NCI-H1092 treated with DMSO at 0.1 percent for 48 hours (cell line): Measurements from ENCODE around the gene USP12.
"Not testable (repeated sequence)": the region's sequence is repeated elsewhere in the genome, so short reads cannot be mapped to it uniquely, and the experiment has no call there.

Source experiments
- DNase-seq: peaks from one replicate; lab custom pipeline; 2025; lab: John Stamatoyannopoulos, UW

Gene USP12

DNA sequence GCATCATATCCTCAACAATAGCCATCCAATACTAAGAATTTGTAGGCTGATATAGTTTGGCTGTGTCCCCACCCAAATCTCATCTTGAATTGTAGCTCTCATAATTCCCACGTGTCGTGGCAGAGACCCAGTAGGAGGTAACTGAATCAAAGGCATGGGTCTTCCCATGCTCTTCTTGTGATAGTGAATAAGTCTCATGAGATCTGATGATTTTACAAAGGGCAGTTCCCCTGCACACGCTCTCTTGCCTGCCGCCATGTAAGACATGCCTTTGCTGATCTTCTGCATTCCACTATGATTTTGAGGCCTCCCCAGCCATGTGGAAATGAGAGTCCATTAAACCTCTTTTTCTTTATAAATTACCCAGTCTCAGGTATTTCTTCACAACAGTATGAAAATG, 48.2 kb downstream of the USP12 start:
- DNase-seq = not testable (repeated sequence)

- DNase-seq = no peak
Observed at GRCh38 chr13:27122036-27122435, 49.6 kb downstream of the USP12 start.

- no peak for DNase-seq
Observed at GRCh38 chr13:27120811-27121210, 50.8 kb downstream of the USP12 start.

- DNase-seq = no peak
Observed at GRCh38 chr13:27120011-27120410, 51.6 kb downstream of the USP12 start.

- DNase-seq = no peak
Observed at GRCh38 chr13:27118428-27119054, 53.1 kb downstream of the USP12 start.

- peak; percentile 49 for DNase-seq
Observed at GRCh38 chr13:27117952-27118351, 53.7 kb downstream of the USP12 start.

DNA sequence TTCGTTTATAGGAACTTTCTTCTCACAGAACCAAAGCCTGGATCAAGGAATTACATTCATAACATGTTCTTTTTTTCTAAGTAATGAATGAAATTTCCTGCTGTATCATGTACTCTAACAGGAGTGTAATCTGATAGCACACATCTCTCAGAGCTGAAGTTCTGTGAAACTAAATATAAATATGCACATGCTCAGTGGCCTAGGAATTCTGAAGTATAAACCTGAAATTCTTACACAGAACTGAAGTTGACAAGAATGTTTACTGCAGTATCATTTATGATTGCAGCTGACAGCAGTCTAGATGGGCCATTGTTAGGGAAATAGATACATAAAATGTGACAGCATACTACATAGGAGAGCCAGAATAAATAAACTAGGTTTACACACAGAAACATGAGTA, 54.5 kb downstream of the USP12 start:
- DNase-seq = no peak

- DNase-seq = no peak
Observed at GRCh38 chr13:27113436-27113835, 58.2 kb downstream of the USP12 start.

GRCh38 chr13:27112006-27112405, 59.6 kb downstream of the USP12 start:
- no peak for DNase-seq

DNA sequence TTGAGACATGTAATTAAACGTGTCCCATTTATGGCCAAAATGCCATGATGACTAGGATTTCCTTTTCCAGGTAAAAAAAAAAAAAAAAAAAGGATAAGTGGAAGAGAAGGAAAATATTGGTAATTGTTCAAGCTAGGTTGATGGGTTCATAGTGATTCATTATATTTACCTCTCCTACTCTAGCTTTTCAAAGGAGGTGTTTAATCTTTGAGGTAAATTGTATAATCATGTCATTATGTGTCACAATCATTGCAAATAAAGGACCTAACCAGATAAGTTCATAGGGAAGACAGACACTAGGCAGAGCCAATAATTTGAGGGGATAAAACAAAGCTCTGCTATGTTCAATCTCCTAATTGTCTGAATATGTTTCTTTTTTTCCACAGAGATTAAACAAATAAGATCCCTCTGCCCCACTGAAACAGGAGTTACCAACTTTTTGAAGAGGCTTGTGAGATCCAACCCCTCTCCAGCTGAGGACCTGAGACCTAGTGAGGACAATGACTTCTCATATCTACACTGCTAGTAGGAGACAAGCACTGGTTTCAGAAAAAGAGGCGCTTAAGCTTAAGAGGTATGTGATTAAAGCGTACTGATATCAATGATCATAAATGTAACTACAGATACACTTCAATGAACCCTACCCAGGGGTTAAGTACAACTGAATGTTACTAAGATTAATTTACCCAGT, 61.4 kb downstream of the USP12 start:
- DNase-seq = no peak

- no peak for DNase-seq
Observed at GRCh38 chr13:27106144-27106543, 65.5 kb downstream of the USP12 start.

- no peak for DNase-seq
Observed at GRCh38 chr13:27104606-27105005, 67.0 kb downstream of the USP12 start.

- DNase-seq = no peak
Observed at GRCh38 chr13:27101847-27102246, 69.8 kb downstream of the USP12 start.

- DNase-seq = no peak
Observed at GRCh38 chr13:27101289-27101688, 70.3 kb downstream of the USP12 start.

GRCh38 chr13:27097691-27098090, 73.9 kb downstream of the USP12 start:
- no peak for DNase-seq

GRCh38 chr13:27091451-27091850, 80.2 kb downstream of the USP12 start:
- DNase-seq = no peak

DNA sequence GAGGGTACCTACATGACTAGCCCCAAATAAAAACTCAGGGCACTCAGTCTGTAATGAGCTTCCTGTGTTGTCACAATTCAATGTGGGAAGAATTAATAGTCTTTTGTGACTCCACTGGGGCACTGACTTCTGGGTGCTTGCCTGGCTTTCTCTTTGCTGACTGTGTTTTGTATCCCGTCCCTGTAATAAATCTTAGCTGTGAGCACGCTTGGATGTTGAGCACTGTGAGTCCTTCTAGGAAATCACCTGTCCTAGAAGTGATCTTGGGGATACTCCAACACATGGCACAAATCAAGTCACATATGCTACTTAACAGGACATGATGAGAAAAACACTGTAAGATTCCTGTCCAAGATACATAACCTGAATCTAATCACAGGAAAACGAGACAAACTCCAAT, 83.0 kb downstream of the USP12 start:
- no peak for DNase-seq

DNA sequence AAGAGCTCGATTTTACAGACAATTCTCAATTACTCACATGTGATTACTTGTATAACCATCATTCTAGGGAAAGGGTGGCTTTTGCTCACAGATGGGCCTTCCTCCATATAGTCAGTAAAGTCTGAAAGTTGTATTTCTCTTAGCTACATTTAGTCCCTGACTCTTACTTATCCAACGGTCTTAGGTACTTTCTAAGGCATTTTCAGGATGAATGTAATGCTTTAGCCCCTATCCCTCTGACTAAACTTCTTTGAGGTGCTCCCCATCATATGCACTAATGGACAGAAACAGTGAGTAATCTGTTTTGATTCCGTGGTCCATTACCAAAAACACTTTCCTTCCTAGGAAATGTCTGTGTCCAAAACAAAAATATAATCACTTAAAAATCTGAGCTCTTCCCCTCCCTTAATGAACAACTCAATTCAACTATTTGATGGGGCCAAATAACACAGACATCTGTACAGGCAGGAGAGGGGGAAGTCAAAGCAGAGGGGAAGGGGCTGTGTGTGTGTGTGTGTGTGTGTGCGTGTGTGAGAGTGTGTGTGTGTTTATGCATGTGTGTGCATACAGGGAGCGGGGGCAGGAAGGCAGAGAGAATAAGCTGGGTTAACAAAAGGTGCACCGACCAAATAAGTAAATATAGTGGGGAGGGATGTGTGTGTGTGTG, 84.9 kb downstream of the USP12 start:
- DNase-seq = no peak

GRCh38 chr13:27083183-27083582, 88.4 kb downstream of the USP12 start:
- no peak for DNase-seq

GRCh38 chr13:27081893-27082679, 89.5 kb downstream of the USP12 start:
- DNase-seq = no peak

DNA sequence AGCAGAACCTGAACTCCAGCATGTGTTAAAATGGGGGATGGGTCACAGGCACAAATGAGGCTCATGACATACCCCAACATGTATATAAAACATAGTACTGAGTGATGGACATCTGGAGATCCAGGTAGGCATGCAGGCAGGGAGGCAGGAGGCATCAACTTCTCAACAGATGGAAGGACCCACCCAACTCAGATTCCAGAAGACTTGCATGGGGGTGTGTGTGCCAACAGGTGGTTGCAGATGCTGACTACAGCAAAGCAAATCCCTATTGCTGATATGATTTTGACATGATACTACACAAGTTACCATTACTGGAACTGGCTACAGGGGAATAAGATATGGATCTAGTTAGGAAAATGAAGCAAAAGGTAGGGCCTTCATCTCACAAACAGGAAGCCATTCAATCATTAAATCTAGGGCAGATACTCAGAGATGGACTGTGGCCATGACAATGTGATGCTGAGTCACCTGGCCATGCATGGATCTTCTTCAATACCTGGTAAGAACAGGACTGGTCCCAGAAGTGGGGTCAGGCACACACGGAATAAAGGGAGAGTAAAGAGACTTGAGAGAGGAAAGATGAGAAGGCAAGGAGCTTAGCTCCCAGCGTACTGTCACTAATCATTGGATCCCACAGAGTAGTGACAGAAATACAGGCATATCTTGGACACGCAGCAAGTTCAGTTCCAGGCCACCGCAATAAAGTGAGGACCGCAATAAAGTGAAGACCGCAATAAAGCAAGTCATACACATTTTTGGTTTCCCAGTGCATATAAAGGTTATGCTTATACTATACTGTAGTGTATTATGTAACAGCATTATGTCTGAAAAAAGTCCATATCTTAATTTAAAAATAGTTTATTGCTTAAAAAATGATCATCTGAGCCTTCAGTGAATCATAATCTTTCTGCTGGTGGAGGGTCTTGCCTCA, 91.3 kb downstream of the USP12 start:
- no peak for DNase-seq
